Small intestine (tissue), 16 donors: ENCODE data around the gene RINL. TPM values are rescaled to one million over a fixed set of nuclear protein-coding genes. Genes with fewer than 3 reads are reported as not detected.

ENCODE experiments used
- DNase-seq, 2 donors: peaks; one replicate each; pipeline versions ENCODE4 v3.0.0 to v3.0.0-alpha.2; 2013
- FAIRE-seq: peaks from 2 replicates; lab custom pipeline; 2012; peaks lifted over from hg19 to GRCh38; lab: Jason Lieb, UNC
- H3K27ac ChIP-seq, 3 donors: one replicate each; pipeline ENCODE4 v1.5.1; 2013; ENCODE audit warnings: low read length in 2 of 3, mild to moderate bottlenecking in 2 of 3, control low read depth in 1 of 3, inconsistent platforms in 1 of 3, low read depth in 1 of 3, moderate library complexity in 1 of 3
- H3K27me3 ChIP-seq, 3 donors: one replicate each; pipeline ENCODE4 v1.6.1; 2013; ENCODE audit warnings: low read length in 3 of 3, inconsistent platforms in 1 of 3; ENCODE audit not compliant: control insufficient read depth in 3 of 3, insufficient read depth in 3 of 3
- H3K36me3 ChIP-seq, 3 donors: one replicate each; pipeline ENCODE4 v1.6.1; 2013; ENCODE audit warnings: low read length in 3 of 3, inconsistent platforms in 1 of 3, low read depth in 1 of 3, mild to moderate bottlenecking in 1 of 3, moderate library complexity in 1 of 3; ENCODE audit not compliant: control insufficient read depth in 3 of 3, insufficient read depth in 2 of 3
- H3K4me1 ChIP-seq, 3 donors: one replicate each; pipeline ENCODE4 v1.6.1; 2013; ENCODE audit warnings: low read length in 2 of 3, inconsistent platforms in 1 of 3, low read depth in 1 of 3, mild to moderate bottlenecking in 1 of 3, moderate library complexity in 1 of 3; ENCODE audit not compliant: control insufficient read depth in 3 of 3, insufficient read depth in 2 of 3
- H3K4me3 ChIP-seq, 3 donors: one replicate each; pipeline ENCODE4 v1.5.1; 2013; ENCODE audit warnings: low read length in 3 of 3, control low read depth in 1 of 3, inconsistent platforms in 1 of 3, low read depth in 1 of 3, mild to moderate bottlenecking in 1 of 3, moderate library complexity in 1 of 3
- H3K9me3 ChIP-seq, 2 donors: one replicate each; pipeline ENCODE4 v1.6.1; 2013; ENCODE audit warnings: low read depth in 1 of 2, low read length in 1 of 2; ENCODE audit not compliant: control insufficient read depth in 2 of 2, insufficient read depth in 1 of 2
- WGBS, 3 donors: extraction: QIAGEN DNeasy Blood & Tissue Kit; methylation state at CpG; one replicate each; pipeline ENCODE4 v1.1.7; 2013; 5-methylcytosine and 5-hydroxymethylcytosine counted together
- long read RNA-seq, 10 donors: transcript quantifications; one replicate each; lab custom pipeline, GENCODE V29; 2026
- polyA plus RNA-seq, 4 donors: library from polyadenylated mRNA; stranded (reverse) in 3 of 4; unstranded in 1 of 4; fragments of 200-250 nt in 3 of 4; fragments of 120-200 nt in 1 of 4; gene quantifications; one replicate each; pipeline versions ENCODE4 v1.2.1 to v1.2.3, GENCODE V29; 2013
- donor health status: healthy with polysubstance abuse.
- donor health status: control.
- donor health status: control.
- donor health status: Bipolar disorder and iron deficiency.
- donor health status: healthy.

Gene RINL, protein sequence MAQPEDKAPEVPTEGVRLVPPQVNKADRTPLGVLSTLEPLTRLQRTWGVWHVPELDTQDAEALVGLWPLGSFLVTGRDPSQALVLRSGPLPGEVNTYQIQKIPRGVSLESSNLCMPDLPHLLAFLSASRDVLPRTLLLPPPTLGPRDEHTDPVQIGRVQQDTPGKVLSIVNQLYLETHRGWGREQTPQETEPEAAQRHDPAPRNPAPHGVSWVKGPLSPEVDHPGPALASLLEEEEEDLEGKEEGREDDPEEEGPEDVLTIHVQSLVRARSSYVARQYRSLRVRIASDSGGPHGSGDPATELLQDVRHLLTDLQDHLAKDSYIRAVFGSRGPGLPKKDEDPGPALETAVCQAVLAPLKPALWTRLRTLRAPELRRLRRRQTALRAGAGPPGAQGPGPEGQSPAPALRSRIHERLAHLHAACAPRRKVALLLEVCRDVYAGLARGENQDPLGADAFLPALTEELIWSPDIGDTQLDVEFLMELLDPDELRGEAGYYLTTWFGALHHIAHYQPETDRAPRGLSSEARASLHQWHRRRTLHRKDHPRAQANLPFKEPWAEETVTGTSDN
- 10 to 100 TPM in 2 of 4 donors, 1 to 10 TPM in 2; 1.3 to 33.2 (median 9.8) TPM for polyA plus RNA-seq
- long read RNA-seq, donor 1, partial matches to known transcripts = 0 of 21 reads
- long read RNA-seq, donor 1, other reads (novel, unspliced or antisense) = 19 of 21 reads
- long read RNA-seq, donor 2 = 0 reads
- long read RNA-seq, donor 3, partial matches to known transcripts = 0 of 1 reads
- long read RNA-seq, donor 3, other reads (novel, unspliced or antisense) = 0 of 1 reads
- long read RNA-seq, donor 4 = 0 reads
- long read RNA-seq, donor 5 = 0 reads
- long read RNA-seq, donor 6 = 0 reads
- long read RNA-seq, donor 7 = 0 reads
- long read RNA-seq, donor 8 = 0 reads
- long read RNA-seq, donor 9, partial matches to known transcripts = 0 of 2 reads
- long read RNA-seq, donor 9, other reads (novel, unspliced or antisense) = 0 of 2 reads
- long read RNA-seq, donor 10 = 0 reads

DNA sequence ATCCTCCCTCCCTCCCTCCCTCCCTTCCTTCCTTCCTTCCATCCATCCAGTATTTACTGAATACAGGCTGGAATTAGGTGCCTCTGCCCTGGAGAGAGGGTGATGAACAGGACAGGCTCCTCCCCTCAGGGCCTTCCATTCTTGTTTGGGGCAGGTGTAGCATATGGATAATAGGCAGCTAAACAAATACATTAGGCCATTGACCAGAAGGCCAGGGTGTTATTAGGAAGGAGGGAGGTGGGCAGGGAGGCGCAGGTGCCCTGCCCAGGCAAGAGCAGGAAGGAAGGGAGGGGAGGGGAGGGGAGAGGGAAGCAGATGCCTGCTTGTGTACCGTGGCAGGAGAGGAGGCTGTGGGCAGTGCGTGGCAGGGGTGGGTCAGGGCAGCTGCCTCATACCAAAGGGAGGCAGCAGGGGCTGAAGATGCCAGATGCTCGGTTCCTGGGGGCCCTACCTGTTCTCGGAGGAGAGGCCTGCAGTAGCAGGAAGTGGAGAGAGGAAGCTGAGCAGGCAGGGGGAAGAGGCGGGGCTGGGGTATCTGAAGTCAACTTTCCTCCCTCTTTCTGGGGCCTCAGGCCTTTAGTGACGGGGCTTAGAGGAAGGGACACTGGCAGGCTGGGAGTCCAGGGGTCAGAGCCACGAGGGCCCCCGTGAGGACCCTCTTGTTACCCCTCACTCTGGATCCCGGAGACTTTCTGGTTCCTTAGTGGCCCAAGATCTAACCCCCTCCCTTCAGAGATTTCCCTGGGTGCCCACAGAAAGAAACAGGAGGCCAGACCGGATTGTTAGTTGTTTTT lies at the start of gene RINL:
Gene RINL (minus strand): TSS at position 495 of the 794 bp plus-strand sequence. CDS start 1,533 bp downstream, outside the sequence.
- Histone ChIP-seq H3K36me3 (peaks cover 0 to 61% (median 0%) of the 10 kb centered on the region in 3 donors), H3K9me3 (no peaks in the 10 kb centered on the region), H3K4me1 (peaks cover 6 to 48% (median 9%) of the 10 kb centered on the region in 3 donors), H3K4me3 (peak within 1 kb of the TSS in 2 of 3 donors; percentile 26 to 44), H3K27me3 (no peaks in the 10 kb centered on the region), H3K27ac (peak within 1 kb of the TSS; percentile 77 to 96 (median 91))
- 13 to 24% (median 18%) methylated on average over 9 to 11 of the region's 11 CpGs for WGBS, 3 donors
- FAIRE-seq = no peak
- DNase-seq = peak; percentile 66 to 88

DNA sequence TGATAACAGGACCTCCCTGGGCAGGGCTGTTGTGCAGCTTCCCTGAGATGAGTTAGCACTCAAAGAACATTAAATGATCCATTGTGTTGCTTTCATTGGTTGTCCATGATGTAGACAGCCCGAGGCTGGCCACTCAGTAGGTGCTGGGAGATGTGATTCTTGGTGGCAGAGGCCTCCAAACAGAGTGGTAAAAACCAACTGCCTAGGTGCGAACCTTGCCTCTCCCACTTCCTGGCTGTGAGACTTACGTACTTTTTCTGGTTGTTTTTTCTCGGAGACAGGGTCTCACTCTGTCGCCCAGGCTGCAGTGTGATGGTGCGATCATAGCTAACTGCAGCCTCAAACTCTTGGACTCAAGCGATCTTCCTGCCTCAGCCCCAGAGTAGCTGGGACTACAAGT lies 46.3 kb upstream of the RINL start:
- H3K9me3 ChIP-seq = no peaks in the 10 kb centered on the region
- peaks cover 0 to under 1% (median 0%) of the 10 kb centered on the region in 3 donors for H3K4me1 ChIP-seq
- FAIRE-seq (no peak), DNase-seq (no peak)
- peaks cover 0 to 75% (median 2%) of the 10 kb centered on the region in 3 donors for H3K36me3 ChIP-seq
- no peak overlapping the region for H3K27ac ChIP-seq
- H3K27me3 ChIP-seq = no peaks in the 10 kb centered on the region
- H3K4me3 ChIP-seq = no peak overlapping the region
- WGBS, 3 donors = 94 to 95% (median 95%) methylated on average over 7 of the region's 7 CpGs

DNA sequence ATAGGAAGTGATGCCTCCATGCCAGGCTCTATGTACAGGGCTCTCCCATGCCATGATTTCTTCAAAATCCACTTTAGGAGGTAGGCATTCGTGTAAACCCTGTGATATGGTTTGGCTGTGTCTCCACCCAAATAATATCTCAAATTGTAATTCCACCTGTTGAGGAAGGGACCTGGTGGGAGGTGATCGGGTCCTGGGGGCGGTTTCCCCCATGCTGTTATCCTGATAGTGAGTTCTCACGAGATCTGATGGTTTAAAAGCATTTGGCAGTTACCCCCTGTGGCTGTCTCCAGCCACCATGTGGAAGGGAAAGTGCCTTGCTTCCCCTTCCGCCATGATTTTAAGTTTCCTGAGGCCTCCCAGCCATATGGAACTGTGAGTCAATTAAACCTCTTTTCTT lies 44.4 kb upstream of the RINL start:
- H3K27ac ChIP-seq = no peak overlapping the region
- FAIRE-seq = no peak
- no peaks in the 10 kb centered on the region for H3K9me3 ChIP-seq
- peaks cover 0 to 9% (median 0%) of the 10 kb centered on the region in 3 donors for H3K4me1 ChIP-seq
- no peak for DNase-seq
- no peaks in the 10 kb centered on the region for H3K27me3 ChIP-seq
- H3K36me3 ChIP-seq = peaks cover 0 to 83% (median 2%) of the 10 kb centered on the region in 3 donors
- no peak overlapping the region for H3K4me3 ChIP-seq
- 95 to 98% (median 95%) methylated on average over 5 of the region's 5 CpGs for WGBS, 3 donors

DNA sequence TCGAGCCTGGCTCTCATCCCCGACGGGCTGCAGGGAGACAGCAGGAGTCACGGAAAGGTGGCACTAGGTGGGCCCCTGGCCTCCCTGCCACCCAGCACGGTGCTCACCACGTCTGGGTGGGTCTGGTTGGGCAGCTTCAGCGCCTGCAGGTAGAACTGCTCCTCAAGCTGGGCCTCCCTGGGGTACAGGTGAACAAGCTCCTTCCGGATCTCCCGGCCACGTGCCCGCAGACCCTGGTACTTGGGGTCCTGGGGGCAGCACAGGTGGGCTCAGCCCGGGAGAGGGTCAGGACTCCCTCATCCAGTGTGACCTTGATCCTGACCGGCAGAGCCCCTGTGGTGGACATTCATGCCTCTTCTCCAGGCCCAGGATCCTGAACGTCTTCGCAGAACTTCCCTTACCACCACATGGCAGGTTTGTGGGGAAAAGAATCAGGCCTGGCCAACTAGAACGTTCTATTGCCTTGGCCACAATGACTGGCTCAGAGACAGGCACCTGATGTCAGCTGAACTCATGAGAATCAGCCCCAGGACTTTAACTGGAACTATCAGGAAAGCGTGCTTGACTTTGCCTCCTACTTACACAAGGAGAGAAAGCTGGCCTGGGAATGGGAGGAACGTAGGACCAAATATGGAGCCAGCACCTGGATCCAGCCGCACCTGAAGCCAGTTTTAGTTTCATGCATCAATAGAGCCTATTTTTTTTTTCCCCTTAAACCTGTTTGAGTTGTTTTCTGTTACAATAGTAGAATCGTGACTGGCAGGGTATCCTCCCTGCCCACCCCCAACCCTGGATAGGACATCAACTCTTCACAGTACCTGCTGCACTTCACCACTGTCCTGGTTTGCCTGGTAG lies 43.6 kb upstream of the RINL start:
- Histone ChIP-seq H3K27me3 (no peaks in the 10 kb centered on the region), H3K4me1 (peaks cover 0 to 9% (median 0%) of the 10 kb centered on the region in 3 donors), H3K36me3 (peaks cover 0 to 80% (median 2%) of the 10 kb centered on the region in 3 donors), H3K4me3 (no peak overlapping the region), H3K27ac (no peak overlapping the region), H3K9me3 (no peaks in the 10 kb centered on the region)
- FAIRE-seq (no peak), DNase-seq (no peak)
- WGBS, 3 donors = 92 to 94% (median 92%) methylated on average over 20 of the region's 20 CpGs

DNA sequence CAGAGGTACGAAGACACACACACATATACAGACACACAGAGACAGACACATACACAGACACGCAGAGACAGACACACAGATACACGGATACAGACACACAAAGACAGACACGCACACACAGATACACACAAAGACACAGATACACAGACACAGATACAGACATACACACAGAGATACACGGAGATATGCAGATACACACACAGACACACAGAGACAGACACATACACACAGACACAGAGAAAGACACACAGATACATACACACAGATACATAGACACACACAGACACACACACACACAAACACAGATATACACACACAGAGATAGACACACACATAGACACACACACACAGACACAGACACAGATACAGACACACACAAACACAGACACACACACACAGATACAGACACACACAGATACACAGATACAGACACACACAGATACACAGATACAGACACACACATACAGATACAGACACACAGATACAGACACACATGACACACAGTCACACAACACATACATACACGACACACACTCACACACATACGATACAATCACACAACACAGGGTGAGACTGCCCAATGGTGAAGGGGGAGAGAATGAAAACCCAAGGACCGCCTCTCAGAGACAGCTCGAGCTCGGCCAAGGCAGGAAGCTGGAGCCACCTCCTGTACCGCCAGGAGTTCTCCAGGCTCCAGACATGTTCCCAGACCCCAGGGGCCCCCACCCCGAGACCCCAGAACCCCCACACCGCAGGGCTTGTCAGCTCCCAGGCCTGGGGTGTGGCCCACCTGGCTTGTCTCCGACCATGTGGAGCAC lies 42.7 kb upstream of the RINL start:
- 75 to 89% (median 85%) methylated on average over 14 of the region's 14 CpGs for WGBS, 3 donors
- H3K4me1 ChIP-seq = peaks cover 0 to 9% (median 0%) of the 10 kb centered on the region in 3 donors
- no peak overlapping the region for H3K4me3 ChIP-seq
- H3K36me3 ChIP-seq = peaks cover 0 to 79% (median 2%) of the 10 kb centered on the region in 3 donors
- DNase-seq (no peak), FAIRE-seq (no peak)
- H3K27ac ChIP-seq = no peak overlapping the region
- H3K9me3 ChIP-seq = no peaks in the 10 kb centered on the region
- no peaks in the 10 kb centered on the region for H3K27me3 ChIP-seq

DNA sequence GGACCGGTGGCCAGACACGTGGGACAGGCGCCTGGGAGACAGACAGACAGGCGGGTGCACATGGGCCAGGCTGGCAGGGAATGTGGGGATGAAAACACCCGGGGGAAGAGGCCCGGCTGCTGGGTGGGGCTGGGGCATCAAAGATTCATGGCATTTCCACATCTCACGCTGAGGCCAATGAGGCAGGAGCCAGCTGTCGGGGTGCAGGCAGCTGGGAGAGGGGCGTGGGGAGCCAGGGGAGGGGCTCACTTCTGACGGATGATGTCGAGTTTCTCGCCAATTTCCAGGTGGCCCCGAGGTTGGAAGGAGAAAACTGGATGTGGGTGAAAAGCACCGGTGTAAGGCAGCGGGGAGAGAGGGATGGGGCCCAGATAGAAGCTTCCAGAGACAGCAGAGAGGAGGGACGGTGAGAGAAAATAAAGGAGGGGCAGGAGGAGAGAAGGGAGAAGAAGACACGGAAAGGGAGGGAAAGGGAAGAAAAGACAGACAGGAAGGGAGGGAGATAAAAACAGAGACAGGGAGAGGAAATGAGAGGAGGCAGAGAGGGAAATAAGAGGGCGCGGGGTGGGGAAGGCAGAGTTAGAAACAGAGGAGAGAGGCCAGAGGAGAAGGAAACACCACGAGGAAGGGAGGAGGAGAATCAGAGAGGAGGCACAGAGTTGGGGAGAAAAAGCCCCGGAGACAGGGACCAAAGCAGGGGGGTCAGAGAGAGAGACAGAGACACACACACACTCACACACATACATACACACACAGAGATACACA lies 41.9 kb upstream of the RINL start:
- H3K4me1 ChIP-seq = peaks cover 0 to 9% (median 0%) of the 10 kb centered on the region in 3 donors
- FAIRE-seq (no peak), DNase-seq (no peak)
- WGBS, 3 donors = 64 to 72% (median 67%) methylated on average over 21 of the region's 21 CpGs
- no peaks in the 10 kb centered on the region for H3K9me3 ChIP-seq
- no peak overlapping the region for H3K4me3 ChIP-seq
- H3K36me3 ChIP-seq = peaks cover 0 to 79% (median 2%) of the 10 kb centered on the region in 3 donors
- no peaks in the 10 kb centered on the region for H3K27me3 ChIP-seq
- H3K27ac ChIP-seq = no peak overlapping the region
